Fibroblast of villous mesenchyme (primary cell): ENCODE results near the gene FAM32A. TPM values are rescaled to one million over a fixed set of nuclear protein-coding genes. Genes with fewer than 3 reads are reported as not detected.

Experiments used
- DNase-seq: peaks from one replicate; pipeline ENCODE4 v3.0.0-alpha.2; 2010; ENCODE audit warnings: low read depth
- H3K4me3 ChIP-seq: 2 replicates; pipeline ENCODE4 v1.5.1; 2011; ENCODE audit warnings: low read depth, mild to moderate bottlenecking, low read length
- small RNA-seq: library from RNA; depleted of rRNA; stranded (forward); fragments of <200 nt; gene quantifications from one replicate; pipeline ENCODE3, GENCODE V24; 2012
- total RNA-seq: library from RNA; depleted of rRNA; stranded (reverse); fragments of >200 nt; gene quantifications from 2 replicates; pipeline ENCODE4 v1.2.3, GENCODE V29; 2012
- TF ChIP-seq, protein P1 (sequence below): IDR thresholded peaks from 2 replicates; pipeline ENCODE4 v1.5.1; 2012; ENCODE audit warnings: low read depth, mild to moderate bottlenecking, low read length; ENCODE audit not compliant: insufficient read depth

FAM32A gene
- total RNA-seq, 1 donor = 94.1 TPM

DNA sequence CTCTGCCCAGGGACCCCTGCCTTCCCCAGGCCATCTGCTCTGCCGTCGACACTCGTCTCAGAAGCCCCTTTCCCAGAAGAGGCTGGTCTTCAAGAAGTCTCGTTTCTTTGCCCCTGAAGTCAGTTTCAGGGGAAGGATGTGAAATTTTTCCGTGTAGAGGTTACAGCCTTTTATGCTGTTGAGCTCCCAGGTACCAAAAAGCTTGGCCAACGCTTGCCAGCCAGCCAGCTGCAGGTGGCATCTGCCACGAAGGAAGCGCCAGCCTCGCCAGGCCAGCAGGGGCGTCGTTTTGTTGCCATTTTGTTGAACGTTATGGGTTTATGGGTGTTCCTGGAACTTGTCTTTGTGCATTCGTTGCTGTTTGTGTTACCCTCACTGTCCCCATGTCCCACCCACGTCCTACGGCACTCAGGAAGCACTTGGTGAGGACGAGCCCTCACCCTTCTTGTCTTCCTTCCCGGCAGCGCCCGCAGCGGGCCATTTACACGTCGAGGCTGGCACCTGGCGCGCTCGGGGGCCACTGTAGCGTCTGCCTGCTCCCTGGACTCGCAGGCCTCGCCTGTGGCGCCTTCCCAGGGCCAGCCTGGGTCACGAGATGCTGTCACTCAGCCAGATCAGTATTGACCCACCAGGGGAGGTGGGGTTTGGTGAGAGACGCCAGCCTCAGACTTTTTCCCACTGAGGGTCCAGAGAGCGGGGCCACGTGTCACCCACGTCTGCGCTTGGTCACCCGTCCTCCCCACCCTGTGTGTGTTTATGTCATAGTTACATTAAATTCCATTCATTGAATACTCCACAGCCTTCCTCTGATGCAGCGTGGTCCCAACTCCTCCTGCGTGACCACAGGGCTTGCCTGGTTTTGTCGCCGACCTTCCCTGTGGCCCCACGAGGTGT, 49.6 kb downstream of the FAM32A start:
- DNase-seq = no peak
- TF ChIP-seq, protein P1, sequence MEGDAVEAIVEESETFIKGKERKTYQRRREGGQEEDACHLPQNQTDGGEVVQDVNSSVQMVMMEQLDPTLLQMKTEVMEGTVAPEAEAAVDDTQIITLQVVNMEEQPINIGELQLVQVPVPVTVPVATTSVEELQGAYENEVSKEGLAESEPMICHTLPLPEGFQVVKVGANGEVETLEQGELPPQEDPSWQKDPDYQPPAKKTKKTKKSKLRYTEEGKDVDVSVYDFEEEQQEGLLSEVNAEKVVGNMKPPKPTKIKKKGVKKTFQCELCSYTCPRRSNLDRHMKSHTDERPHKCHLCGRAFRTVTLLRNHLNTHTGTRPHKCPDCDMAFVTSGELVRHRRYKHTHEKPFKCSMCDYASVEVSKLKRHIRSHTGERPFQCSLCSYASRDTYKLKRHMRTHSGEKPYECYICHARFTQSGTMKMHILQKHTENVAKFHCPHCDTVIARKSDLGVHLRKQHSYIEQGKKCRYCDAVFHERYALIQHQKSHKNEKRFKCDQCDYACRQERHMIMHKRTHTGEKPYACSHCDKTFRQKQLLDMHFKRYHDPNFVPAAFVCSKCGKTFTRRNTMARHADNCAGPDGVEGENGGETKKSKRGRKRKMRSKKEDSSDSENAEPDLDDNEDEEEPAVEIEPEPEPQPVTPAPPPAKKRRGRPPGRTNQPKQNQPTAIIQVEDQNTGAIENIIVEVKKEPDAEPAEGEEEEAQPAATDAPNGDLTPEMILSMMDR = no peak
- H3K4me3 ChIP-seq = no peak overlapping the region

DNA sequence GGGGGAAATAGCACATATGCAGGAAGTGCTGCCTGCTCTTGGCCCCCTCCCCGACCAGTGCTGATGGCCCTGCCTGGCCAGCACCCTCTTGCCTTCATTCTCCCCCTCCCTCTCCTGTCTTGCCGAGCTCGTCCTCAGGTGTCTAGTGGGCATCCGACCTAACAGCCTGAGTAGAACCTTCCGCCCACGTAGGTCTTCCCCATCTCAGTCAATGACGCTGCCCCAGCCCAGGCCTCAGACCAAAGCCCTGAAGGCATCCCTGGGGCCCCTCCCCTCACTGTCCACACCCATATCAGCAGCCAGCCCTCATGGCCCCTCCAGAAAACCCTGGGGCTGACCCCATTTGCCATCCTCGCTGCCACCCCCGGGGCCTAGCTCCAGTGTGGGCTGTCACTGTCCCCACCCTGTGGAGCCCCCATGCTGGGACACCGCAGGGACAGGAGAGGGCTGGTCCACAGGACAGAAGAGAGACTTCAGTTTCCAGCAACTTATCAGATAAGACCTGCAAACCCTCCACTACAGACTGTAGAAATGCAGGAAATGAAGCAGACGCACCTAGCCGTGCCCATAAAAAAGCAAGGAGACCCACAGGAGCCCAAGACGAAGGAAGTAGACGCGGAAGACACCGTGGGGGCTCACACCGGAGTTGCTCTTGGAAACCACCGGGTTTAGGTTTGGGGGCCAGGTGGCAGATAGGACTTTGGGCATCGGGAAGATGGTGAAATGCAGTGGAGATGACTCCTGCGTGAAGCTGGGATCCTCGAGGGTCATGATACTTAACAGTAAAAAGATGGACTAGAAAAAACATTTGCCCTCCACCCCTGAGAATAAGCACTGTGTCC, 50.8 kb downstream of the FAM32A start:
- TF ChIP-seq, protein P1 = no peak
- H3K4me3 ChIP-seq = no peak overlapping the region
- no peak for DNase-seq

Small RNAs within 50 kb of the gene (small RNA-seq; reads per million reads assigned to genes)
- gene RF00017 = not detected

Other genes with a start within 250 kb of the FAM32A start
- gene OR10H4, start 236.4 kb upstream of the FAM32A start, total RNA-seq = not detected in 2 replicates
- 1,325 and 1,470 TPM in 2 replicates for gene TPM4, start 108.9 kb upstream of the FAM32A start, total RNA-seq
- 72.5 and 92.0 TPM in 2 replicates for gene RAB8A, start 73.5 kb upstream of the FAM32A start, total RNA-seq
- not detected in 2 replicates for gene HSH2D, start 41.7 kb upstream of the FAM32A start, total RNA-seq
- not detected in 2 replicates for gene CIB3, start 11.9 kb upstream of the FAM32A start, total RNA-seq
- 60.6 and 78.6 TPM in 2 replicates for gene AP1M1, start 12.5 kb downstream of the FAM32A start, total RNA-seq
- gene KLF2, start 139.4 kb downstream of the FAM32A start, total RNA-seq = 3.0 and 6.8 TPM in 2 replicates